NCI-H2227 treated with DMSO at 0.1 percent for 48 hours (cell line): ENCODE data around the gene CELF2.

ENCODE experiments used
- DNase-seq: peaks from one replicate; lab custom pipeline; 2025; lab: John Stamatoyannopoulos, UW

CELF2 gene

DNA sequence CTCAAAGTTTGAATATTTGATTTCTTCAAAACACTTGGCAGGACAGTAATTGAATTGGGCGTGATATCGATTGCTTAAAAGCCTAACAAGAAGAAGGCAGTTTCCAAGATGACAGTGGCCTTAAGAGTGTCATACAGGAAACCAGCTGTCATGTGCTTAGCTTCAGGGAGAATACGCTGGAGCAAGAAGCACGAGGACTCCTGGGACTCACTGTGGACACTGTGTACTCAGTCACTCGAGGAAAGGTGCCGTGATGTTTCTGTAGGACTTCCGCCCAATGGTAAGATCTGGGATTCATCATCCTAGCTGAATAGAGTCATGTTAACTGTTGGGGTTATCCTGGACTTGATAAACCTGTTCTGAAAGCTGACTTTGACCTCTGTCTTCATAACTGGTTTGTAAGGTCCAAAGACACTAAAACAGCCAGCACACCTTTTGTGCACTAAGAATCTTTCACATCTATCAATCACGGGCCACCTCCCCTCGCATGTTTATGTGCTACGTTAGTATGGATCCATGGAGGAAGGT, 113.5 kb downstream of the CELF2 start:
- no peak for DNase-seq

DNA sequence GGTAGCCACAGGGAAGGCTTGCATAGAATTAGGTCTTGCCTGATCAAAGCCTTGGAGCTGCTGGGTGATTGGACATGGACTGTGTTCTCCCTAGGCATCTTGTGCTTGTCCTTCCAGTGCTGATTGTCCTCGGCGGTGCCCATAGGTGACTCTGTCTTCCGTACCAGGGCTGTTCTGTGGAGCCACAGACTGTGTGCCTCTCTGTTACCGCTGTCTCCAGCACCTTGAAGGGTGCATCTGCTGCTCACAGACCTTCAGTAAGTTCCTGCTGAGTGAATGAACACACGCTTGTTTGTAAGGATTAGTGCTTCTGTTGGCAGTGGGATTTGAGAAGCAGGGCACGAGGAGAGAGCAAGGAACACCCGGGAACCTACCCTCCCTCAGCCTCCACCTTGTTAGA, 116.7 kb downstream of the CELF2 start:
- no peak for DNase-seq

DNA sequence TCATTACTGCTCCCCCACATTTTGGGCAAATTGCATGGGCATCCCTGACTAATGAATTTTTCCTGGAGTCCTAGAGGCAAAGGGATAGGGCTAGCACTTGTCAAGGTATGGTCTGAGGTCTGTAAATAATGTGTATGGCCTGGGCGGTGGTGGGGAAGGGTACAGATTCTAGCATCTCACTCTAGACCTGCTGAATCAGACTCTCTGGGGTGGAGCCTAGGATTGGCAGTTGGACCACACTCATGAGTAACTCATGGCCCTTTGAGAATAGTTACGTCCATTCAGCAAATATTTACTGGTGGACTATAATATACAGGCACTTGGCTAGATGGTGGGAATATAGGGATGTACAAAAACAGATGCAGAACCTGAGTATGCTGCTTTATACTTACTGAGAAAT, 118.0 kb downstream of the CELF2 start:
- DNase-seq = no peak

DNA sequence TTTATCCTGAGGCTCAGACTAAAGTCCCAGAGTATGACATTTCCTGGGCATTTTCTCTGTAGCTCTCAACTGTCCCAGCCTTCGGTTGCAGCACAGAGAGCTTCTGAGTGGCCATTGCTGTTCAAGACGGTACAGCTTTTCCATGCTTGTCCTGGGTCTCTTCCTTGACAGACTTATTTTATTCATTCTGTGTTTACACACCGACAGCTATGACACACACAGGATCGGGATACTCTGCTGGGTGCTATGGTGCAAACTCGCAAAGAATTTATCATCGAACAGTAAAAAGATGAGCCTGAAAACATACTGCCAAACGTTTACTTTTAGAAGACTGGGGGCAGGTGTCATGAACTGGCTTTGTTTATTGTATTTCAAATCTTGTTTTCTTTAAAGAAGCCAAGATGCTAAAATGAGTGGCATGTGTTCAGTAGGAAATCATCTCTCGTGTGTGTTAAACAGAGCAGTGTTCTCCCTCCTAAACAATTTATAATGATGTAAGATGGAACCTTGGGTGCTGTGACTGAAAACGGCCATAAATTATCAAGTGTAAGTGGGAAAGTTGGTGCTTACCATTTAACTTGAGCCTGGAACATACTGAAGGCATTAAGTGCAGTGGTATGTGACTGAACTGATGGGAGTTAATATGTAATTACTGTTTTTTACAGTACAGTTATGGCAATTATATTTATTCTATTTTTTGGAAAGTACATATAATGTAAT, 120.8 kb downstream of the CELF2 start:
- DNase-seq = no peak

DNA sequence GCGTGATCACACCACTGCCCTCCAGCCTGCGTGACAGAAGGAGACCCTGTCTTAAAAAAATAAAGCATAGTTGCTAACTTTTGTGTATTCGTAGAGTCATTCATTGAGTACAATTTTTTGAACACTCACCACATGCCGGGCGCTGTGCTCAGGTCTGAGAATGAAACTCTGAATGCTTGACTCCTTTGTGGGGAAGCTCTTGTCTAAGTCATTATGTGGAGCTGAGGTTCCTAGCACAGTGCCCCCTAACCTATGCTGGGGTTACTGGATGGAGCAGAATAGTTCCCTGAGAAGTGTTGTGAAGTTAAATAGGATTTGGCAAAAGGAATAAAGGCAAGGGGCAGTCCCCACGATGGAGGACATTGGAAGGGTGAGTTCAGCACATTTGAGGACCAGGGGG, 123.3 kb downstream of the CELF2 start:
- no peak for DNase-seq

DNA sequence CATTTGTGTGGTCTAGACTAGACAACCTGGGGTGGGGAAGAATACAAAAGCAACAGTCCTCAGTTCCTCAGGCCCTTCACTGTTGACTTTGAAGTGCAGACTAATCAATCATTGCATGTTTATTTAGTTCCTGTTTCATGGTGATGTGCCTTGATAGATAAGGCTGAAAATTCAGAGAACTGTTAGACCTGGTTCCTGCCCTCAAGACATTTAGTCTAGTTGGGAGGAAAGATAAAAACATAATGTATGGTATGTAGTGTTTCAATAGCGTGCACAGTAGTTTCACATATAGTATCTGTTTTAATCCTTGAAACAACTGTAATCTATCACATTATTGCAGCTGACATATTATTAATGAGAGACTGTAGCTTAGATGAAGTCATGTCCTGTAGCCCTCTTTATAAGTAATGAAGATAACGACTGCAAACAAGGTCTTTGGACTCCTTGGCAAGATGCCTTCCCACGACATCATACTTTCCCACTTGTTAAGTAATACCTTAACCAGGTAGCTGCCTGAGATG, 124.0 kb downstream of the CELF2 start:
- DNase-seq = no peak

DNA sequence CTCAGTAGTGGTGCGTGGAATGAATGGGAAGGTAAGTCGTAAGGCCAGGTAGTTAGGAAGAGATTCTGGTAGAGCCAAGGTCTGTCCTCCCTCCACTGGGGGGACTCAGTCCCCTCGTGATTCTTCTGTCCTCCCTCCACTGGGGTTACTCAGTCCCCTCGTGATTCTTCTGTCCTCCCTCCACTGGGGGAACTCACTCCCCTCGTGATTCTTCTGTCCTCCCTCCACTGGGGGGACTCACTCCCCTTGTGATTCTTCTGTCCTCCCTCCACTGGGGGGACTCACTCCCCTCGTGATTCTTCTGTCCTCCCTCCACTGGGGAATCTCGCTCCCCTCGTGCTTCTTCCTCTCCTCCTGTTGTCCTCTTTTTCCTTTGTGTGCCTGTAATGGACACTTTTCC, 125.1 kb downstream of the CELF2 start:
- no peak for DNase-seq

DNA sequence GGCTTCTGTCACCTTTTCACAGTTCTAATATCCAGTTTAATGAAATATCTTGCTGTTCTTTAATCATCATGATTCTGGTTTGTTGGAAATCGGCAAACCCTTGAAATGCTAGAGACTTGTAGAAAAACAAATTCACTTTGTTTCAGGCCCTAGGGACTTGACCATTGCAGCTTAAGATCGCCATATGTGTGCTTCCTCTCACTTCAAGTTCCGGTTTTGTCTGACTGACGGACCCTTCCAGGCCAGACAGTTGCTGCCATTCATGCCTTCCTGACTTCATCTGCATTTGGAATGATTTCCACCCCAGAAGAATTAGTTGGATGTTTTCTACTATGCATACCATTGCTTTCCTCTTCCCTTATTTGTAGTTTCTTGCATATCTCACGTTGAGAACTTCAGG, 125.6 kb downstream of the CELF2 start:
- DNase-seq = no peak

DNA sequence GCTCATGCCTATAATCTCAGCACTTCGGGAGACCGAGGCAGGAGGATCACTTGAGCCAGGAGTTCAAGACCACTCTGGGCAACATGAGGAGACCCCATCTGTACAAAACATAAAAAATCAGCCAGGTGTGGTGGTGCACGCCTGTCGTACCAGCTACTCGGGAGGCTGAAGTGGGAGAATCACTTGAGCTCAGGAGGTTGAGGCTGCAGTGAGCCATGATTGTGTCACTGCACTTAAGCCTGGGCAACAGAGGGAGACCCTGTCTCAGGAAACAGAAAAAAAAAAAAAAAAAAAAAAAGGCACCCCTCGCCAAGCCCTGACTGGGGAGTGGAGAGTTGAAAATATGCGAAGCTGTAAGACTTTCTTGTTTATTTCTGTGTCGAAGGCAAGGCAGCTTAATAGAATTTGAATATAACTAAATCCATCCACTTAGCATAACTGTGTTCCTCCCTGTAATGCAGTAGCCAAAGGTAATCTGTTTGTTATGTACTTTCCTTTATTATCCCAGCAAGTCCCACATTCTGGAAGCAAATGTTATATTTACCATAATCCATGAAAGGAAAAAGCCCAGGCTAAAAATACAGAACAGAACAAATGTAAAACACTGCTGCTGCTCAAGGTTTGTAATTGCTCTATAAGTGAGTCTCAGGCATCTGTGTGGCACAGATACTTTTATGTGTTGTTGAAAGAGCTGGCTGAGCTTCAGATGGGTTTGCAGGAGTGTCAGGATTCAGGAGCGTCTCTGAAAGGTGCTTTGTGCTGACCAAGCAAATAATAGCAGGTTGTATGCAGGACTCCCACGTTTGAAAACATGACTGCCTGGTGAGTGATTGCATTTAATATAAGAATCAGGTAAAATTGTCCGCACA, 127.2 kb downstream of the CELF2 start:
- no peak for DNase-seq

DNA sequence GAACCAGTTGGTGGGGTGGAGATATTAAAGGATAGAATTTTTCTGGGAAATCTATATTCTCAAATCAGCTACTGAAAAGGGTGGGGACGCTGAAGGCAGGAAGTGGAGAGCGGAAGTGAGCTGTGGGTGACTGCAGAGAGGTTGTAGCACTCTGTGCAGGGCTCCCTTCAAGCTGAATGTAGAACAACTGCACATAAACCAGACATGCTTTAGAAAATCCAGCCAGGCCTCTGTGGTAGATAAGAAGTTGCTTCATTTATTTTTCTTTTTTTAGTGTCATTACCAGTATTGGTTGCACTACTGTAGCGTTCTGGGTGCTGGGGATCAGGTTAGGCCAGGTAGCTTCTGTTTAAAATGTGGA, 127.8 kb downstream of the CELF2 start:
- no peak for DNase-seq

DNA sequence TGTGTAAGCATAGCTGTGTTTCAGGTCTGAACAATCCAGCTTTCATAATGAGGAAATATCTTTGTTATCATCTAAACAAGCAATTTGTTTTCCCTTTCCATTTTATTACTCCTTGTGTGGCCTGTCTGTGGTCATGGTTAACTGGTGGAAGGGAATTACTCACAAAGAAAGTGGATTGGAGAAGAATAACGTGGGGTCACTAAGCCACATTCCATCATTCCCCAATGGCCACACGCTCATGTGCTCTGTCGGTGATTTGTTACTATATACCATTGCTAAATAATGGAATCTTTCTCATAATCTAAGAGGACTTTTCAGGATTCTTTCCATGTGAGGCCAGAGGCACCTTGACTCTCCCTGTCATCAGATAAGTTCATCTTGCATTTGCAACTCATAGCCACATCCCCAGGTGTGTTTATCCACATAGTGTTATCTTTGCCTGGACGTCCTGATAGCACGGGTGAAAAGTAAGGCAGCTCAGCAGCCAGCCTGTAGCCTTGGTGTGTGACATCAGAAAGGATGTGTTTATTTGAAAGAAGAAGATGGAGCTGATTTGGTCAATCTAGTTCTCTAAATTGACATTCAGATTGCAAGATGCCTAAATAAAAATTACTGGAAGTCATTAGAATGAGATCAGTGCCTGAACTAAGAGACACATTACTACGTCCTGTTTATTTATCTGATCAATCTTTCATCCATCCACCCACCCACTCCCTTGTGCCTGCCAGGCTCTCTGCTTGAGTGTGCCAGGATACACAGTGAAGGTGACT, 128.9 kb downstream of the CELF2 start:
- no peak for DNase-seq

DNA sequence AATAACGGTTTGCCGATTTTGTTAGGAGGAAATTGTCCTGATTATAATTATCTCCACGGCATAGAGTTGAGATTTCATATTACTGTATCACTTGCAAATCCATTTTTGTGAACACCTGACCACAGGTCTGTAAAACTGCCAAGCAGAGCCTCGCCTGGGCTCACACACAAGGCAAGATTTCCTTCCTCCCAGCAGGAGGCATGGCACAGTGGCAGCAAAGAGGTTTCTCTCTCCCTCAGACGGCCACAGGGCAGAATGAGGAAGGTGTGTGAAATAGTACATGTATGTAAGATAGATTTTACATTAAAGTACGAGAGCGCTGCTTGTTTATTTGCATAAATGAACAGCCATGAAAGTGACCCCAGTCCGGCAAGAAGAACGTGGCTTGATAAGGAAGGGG, 130.1 kb downstream of the CELF2 start:
- DNase-seq = no peak

DNA sequence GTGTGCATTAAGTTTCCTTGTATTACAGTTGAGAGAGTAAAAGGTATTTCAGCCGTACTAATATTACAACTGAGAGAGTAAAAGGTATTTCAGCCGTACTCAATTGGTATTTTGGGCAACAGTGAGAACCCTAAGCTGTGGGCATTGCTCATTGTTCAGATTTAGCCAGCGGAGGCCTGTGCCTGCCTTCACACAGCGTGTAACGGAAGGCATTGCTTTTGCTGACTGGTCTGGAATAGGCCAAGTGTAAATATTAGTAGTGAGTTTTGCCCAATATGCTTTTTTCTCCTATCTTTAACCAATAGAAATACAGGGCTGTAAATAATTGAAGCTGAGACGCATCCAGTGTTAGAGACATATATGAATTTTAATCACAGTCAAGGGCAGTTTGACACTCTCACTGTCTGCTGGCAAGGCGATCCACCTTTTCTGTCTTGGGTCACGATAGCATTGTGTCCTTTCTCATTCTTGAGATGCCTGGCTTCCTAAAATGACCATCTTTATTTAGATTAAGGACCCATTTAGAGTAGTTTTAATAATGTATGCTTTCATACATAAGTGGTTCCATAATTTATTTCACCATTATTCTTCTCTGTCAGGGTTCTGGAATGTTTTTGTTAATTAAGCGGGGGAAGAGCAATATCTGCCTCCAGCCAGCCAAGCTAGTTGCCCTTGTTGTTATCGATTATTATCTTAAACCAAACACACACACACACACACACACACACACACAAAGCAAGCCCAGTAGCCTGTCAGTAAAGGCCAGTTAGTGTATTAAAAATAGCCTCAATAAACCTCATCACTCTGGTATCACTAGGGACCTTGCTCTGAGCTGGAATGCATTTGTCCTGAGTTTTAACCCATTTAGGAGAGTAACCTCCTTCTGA, 130.7 kb downstream of the CELF2 start:
- no peak for DNase-seq

DNA sequence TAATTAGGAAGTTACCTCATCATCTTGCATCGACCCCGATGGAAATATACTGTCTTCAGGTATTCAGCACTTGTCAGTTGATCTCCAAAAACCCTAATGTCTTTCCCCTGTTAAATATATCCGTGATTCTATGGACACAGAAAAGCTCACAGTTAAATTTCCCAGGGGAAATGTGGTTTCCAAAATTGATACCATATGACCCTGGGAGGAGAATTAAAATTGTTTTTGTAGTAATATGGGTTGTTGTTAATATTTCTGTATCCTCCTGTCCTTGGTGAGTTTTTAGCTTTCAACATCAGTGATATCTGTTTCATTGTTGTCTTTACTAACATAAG, 132.1 kb downstream of the CELF2 start:
- no peak for DNase-seq

DNA sequence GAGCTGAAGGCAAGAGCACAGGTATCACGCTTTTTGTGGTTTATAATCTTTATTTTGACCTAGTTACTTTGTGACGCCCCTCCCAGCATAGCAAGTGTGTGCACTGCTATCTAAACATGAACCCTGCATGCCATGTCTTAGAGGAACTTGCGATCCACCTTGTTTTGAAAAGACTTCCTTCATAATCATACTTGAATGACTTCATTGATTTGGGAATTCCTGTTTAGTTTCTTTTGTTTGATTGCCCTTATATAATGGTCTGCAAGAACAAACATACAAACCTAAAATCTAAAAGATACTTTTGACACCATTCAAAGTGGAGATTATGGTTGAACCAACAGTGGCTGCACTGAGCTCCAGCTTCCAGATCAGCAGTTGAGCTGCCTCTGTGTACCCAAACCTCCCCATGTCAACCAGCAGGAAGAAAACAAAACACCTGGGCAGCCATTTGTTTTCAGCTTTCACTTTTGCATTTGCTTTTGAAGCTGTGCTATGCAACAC, 132.6 kb downstream of the CELF2 start:
- no peak for DNase-seq

DNA sequence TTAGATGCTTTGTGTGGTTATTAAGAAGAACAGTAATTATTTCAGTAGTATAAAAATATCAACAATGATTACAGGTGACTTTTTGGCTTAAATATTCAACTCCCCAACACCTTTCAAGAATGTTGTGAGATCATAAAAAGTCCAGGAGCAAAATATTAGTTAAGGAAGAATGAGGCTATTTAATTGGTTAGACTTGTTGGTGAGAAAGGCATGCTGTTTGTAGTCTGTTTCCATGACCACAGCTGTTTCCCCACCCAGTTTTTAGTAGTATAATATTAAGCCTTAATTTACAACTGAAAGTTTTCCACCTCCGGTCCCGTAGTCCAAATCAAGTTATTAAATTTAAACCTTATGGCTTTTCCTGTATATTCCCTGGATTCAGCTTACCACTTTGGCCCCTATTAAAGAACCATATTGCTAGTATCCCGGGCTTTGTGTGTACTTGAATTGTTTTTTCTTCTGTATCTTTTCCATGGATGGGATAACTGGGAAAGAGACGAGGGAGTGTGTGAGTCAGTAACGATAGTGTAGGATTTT, 133.3 kb downstream of the CELF2 start:
- no peak for DNase-seq

DNA sequence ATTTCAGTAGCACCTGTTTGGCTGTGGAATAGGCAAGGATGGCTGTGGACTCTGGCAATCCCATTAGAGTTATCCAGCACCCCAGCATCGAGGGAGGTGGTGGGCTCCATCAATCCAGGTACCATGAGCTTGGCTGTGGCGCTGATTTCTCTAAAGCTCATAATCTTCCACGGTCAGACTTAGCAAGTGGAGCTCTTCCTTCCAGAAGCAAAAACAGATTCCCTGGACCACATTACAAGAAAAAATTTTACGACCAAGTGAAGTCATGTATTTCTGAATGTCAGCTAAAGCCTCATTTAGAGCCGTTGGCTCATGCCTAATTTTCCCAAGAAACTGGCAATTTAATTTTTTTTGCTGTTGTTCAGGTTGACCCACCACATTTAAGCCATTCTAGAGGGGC, 135.1 kb downstream of the CELF2 start:
- DNase-seq = no peak

DNA sequence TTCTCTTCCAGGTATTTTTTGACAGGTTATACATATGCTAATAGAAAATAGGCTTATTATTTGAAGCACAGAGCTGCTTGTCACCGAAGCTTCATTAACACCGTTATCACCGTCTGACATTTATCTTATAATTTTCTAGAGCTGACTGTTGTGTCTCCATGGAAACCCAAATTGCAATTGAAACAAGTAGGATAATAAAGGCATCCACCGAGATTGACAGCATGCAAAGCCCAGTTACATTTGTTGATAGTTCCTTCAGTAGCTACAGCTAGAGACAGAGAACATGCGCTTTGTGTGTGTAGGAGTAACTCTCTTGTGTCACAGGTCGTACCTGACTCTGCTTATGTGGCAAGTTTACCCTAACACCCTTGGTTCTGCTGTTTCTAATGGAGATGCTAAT, 135.6 kb downstream of the CELF2 start:
- DNase-seq = no peak

DNA sequence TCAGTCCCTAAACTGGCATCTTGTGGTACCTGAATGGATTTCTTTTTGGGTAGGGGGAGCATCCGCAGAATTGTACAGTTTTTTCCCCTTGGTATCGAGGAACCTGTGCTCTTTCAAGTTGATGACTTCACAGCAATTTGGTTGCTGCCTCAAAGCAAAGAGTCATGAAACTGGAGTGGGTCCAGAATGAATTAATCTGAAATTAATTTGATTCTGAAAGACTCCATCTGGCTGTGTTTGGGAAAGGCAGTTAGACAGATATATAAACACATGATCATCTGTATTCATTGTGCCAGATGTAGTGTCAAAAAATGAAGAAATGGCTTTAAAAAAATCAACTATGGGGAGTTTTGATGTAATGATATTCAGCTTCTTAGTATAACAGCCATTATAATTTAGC, 136.1 kb downstream of the CELF2 start:
- DNase-seq = no peak

DNA sequence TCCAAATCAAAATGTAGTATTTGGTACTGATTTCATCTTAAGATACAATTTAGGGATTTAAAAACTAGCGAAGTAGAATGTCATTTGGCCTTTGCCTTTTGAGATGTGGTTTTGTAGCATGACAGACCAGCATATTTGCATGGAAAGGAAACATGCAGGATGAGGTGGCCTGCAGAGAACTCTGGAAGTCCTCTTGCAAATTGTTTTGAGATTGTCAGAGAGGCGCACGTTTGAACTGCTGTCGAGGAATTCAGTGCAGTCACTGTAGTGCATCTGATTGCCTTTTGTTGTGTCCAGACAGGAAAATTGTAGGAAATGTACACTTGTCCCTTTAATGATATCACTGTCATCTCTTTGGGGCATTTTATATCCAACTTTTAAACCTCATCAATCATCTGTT, 136.7 kb downstream of the CELF2 start:
- DNase-seq = no peak

DNA sequence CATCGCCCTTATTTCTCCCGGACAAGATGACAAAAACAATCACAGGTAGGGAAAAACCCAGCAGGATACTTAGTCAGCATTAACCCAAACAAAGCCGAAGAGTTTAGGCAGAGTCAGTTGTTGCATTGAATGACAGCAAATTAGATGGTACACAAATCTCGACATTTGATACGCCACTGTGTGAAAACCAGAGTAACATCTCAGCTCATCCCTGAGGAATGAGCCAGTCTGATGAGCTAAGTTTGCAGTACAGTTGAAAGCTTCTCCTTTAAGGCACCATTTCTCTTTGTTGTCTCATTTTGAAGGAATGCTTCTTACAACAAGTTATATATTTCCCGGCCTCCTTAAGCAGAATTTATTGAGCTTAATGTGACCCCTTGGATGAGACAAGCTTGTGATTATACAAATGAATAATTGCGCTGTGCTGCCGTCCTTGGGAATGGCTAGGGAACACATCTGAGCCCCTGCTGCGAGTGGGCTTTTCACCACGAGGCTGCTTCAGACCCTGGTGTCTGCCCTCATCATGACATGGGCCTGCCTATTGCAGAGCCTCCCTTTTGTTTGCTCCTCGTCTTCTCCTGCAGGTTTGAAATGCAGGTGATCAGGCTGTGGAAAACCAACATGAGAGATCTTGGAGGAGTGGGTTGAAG, 137.3 kb downstream of the CELF2 start:
- DNase-seq = no peak
